H1 (cell line): Measurements from ENCODE around the gene FHIT.

ENCODE experiments used
- HDAC2 ChIP-seq, 2 experiments: fragments of 300-600 bp in 1 of 2; sonication (generic) in 1 of 2; IDR thresholded peaks; 2 replicates each; pipeline ENCODE4 v1.6.1; 2011 to 2012; ENCODE audit warnings: low read depth in 2 of 2, low read length in 2 of 2, mild to moderate bottlenecking in 2 of 2, moderate library complexity in 2 of 2, borderline replicate concordance in 1 of 2, inconsistent platforms in 1 of 2
- SRF ChIP-seq: IDR thresholded peaks from 2 replicates; pipeline ENCODE4 v1.6.1; 2011; ENCODE audit warnings: mild to moderate bottlenecking, low read depth, low read length, moderate library complexity
- TBP ChIP-seq: IDR thresholded peaks from 2 replicates; pipeline ENCODE4 v1.6.1; 2011; ENCODE audit warnings: low read depth, low read length, improper control_type of control experiment

- TF ChIP-seq SRF (no peak), HDAC2 (IDR thresholded peaks at IDR 0.05; ENCODE audit: borderline replicate concordance in 1 of 2, low read depth in 2 of 2, low read length in 2 of 2) (no peak), TBP (no peak)
Observed at GRCh38 chr3:60047426-60048200, 1203.6 kb downstream of the FHIT start.
